Measurements from ENCODE around the gene ARHGAP24.

GRCh38 chr4:85833302-85833701, 358.4 kb downstream of the ARHGAP24 start:
- TF ChIP-seq CTCF (IDR thresholded peaks at IDR 0.05; ENCODE audit: poor library complexity) (no peak), EZH2 (IDR thresholded peaks at IDR 0.05; ENCODE audit: borderline replicate concordance) (no peak), EZH2phosphoT487 (IDR thresholded peaks at IDR 0.05; ENCODE audit: low read depth, severe bottlenecking, unreplicated experiment) (no peak)
